IMR-90 (cell line): ENCODE results near the gene NKX6-1. TPM values are rescaled to one million over a fixed set of nuclear protein-coding genes. Genes with fewer than 3 reads are reported as not detected.

ENCODE experiments used
- ATAC-seq: fragments of 200-7000 bp; cut with Tn5 transposase; 2 replicates; pipeline ENCODE4 v1.9.1; 2020; ENCODE audit warnings: low read depth, mild to moderate bottlenecking, moderate library complexity
- BruUV-seq: library from RNA; stranded (reverse); fragments of 400-500 nt; replicated peaks from 2 replicates; lab custom pipeline; 2021; lab: Mats Ljungman, UMichigan
- CTCF ChIA-PET: fragments of 300-600 bp; formaldehyde crosslinking; extraction: SDS; loops from one replicate; lab custom pipeline; 2021; ENCODE audit warnings: antibody characterized with exemption; lab: Yijun Ruan, JAX
- POLR2A ChIA-PET: fragments of 300-600 bp; sonication (Branson Sonifier 250); formaldehyde crosslinking; loops from one replicate; lab custom pipeline; 2022; ENCODE audit warnings: antibody characterized with exemption; ENCODE audit not compliant: unreplicated experiment; lab: Charles Lee
- DNase-seq: peaks from one replicate; pipeline ENCODE4 v3.0.0; 2013
- H2AFZ ChIP-seq: replicated peaks from 2 replicates; pipeline ENCODE3; 2013; ENCODE audit warnings: low read length, mild to moderate bottlenecking; ENCODE audit not compliant: poor library complexity
- H2AK5ac ChIP-seq: 2 replicates; pipeline ENCODE4 v1.6.1; 2013; ENCODE audit warnings: low read depth, low read length, inconsistent platforms
- H2AK9ac ChIP-seq: replicated peaks from 2 replicates; pipeline ENCODE3; 2013; ENCODE audit warnings: mild to moderate bottlenecking, low read depth, low read length, moderate library complexity; ENCODE audit not compliant: poor library complexity
- H2BK120ac ChIP-seq: 2 replicates; pipeline ENCODE4 v1.6.1; 2013; ENCODE audit warnings: low read depth, low read length, inconsistent platforms
- H2BK15ac ChIP-seq: 3 replicates; pipeline ENCODE4 v1.6.1; 2013; ENCODE audit warnings: low read depth, low read length, inconsistent platforms
- H2BK20ac ChIP-seq: 2 replicates; pipeline ENCODE4 v1.6.1; 2013; ENCODE audit warnings: low read depth, mild to moderate bottlenecking, inconsistent platforms, low read length, moderate library complexity
- H2BK5ac ChIP-seq: 2 replicates; pipeline ENCODE4 v1.6.1; 2013; ENCODE audit warnings: mild to moderate bottlenecking, low read depth, low read length, inconsistent platforms; ENCODE audit not compliant: poor library complexity, severe bottlenecking
- H3K14ac ChIP-seq: replicated peaks from 2 replicates; pipeline ENCODE4 v1.6.1; 2013; ENCODE audit warnings: low read depth, low read length, inconsistent platforms
- H3K18ac ChIP-seq: 2 replicates; pipeline ENCODE4 v1.6.1; 2013; ENCODE audit warnings: low read depth, low read length, control low read depth
- H3K23ac ChIP-seq: 2 replicates; pipeline ENCODE4 v1.6.1; 2013; ENCODE audit warnings: low read depth, low read length, inconsistent platforms
- H3K27ac ChIP-seq: 2 replicates; pipeline ENCODE4 v1.5.1; 2013; ENCODE audit warnings: mild to moderate bottlenecking, control low read depth, low read length; ENCODE audit not compliant: insufficient read depth
- H3K27me3 ChIP-seq: 2 replicates; pipeline ENCODE4 v1.6.1; 2013; ENCODE audit warnings: low read length; ENCODE audit not compliant: control insufficient read depth, insufficient read depth
- H3K36me3 ChIP-seq: 2 replicates; pipeline ENCODE4 v1.6.1; 2013; ENCODE audit warnings: low read length, mixed read lengths; ENCODE audit not compliant: control insufficient read depth, insufficient read depth
- H3K4ac ChIP-seq: 2 replicates; pipeline ENCODE4 v1.6.1; 2013; ENCODE audit warnings: low read depth, low read length, inconsistent platforms
- H3K4me1 ChIP-seq: 2 replicates; pipeline ENCODE4 v1.6.1; 2013; ENCODE audit warnings: low read length, mixed read lengths; ENCODE audit not compliant: control insufficient read depth, insufficient read depth
- H3K4me2 ChIP-seq: 2 replicates; pipeline ENCODE4 v1.6.1; 2013; ENCODE audit warnings: low read depth, mild to moderate bottlenecking, control low read depth, low read length, moderate library complexity
- H3K4me3 ChIP-seq: 2 replicates; pipeline ENCODE4 v1.5.1; 2013; ENCODE audit warnings: low read depth, mild to moderate bottlenecking, control low read depth, low read length, moderate library complexity; ENCODE audit not compliant: insufficient read depth
- H3K56ac ChIP-seq: 2 replicates; pipeline ENCODE4 v1.6.1; 2013; ENCODE audit warnings: low read length, inconsistent platforms; ENCODE audit not compliant: insufficient read depth; ENCODE audit errors: extremely low read depth
- H3K79me1 ChIP-seq, 2 experiments: 2 replicates each; pipeline ENCODE4 v1.6.1; 2013; ENCODE audit warnings: low read length in 2 of 2, inconsistent platforms in 1 of 2, low read depth in 1 of 2
- H3K9ac ChIP-seq: 2 replicates; pipeline ENCODE4 v1.6.1; 2013; ENCODE audit warnings: low read depth, low read length, control low read depth
- H3K9me1 ChIP-seq: 2 replicates; pipeline ENCODE4 v1.6.1; 2013; ENCODE audit warnings: low read length, inconsistent platforms; ENCODE audit not compliant: insufficient read depth
- H3K9me3 ChIP-seq: 2 replicates; pipeline ENCODE4 v1.6.1; 2013; ENCODE audit warnings: low read length; ENCODE audit not compliant: control insufficient read depth, insufficient read depth
- H4K20me1 ChIP-seq: 2 replicates; pipeline ENCODE4 v1.6.1; 2013; ENCODE audit warnings: low read length, inconsistent platforms; ENCODE audit not compliant: insufficient read depth
- H4K5ac ChIP-seq: 2 replicates; pipeline ENCODE4 v1.6.1; 2013; ENCODE audit warnings: mild to moderate bottlenecking, low read depth, low read length, control low read depth
- H4K8ac ChIP-seq, 2 experiments: 2 replicates each; pipeline ENCODE4 v1.6.1; 2013; ENCODE audit warnings: low read depth in 2 of 2, low read length in 2 of 2, control low read depth in 1 of 2, inconsistent platforms in 1 of 2
- H4K91ac ChIP-seq: 2 replicates; pipeline ENCODE4 v1.6.1; 2013; ENCODE audit warnings: low read depth, low read length, inconsistent platforms; ENCODE audit not compliant: insufficient read depth
- BHLHE40 ChIP-seq: fragments of 150-350 bp; IDR thresholded peaks from 2 replicates; pipeline ENCODE4 v1.6.1; 2016; ENCODE audit warnings: mild to moderate bottlenecking, low read depth, low read length
- CHD1 ChIP-seq: IDR thresholded peaks from 2 replicates; pipeline ENCODE4 v1.6.1; 2012; ENCODE audit warnings: low read depth, low read length, improper control_type of control experiment
- CTCF ChIP-seq: conservative IDR thresholded peaks from 2 replicates; pipeline ENCODE4 v1.5.1; 2012; ENCODE audit warnings: mild to moderate bottlenecking, low read depth, low read length, improper control_type of control experiment
- ELK1 ChIP-seq: fragments of 150-350 bp; IDR thresholded peaks from 2 replicates; pipeline ENCODE4 v1.6.1; 2016; ENCODE audit warnings: low read depth, mild to moderate bottlenecking, low read length, moderate library complexity, borderline replicate concordance
- FOS ChIP-seq: fragments of 150-350 bp; IDR thresholded peaks from 2 replicates; pipeline ENCODE4 v1.6.1; 2016; ENCODE audit warnings: low read depth, low read length
- MAZ ChIP-seq: IDR thresholded peaks from 2 replicates; pipeline ENCODE4 v1.6.1; 2012; ENCODE audit warnings: low read depth, mild to moderate bottlenecking, low read length, improper control_type of control experiment, moderate library complexity, borderline replicate concordance
- NFE2L2 ChIP-seq: fragments of 150-350 bp; IDR thresholded peaks from 2 replicates; pipeline ENCODE4 v1.6.1; 2016; ENCODE audit warnings: low read depth, mild to moderate bottlenecking, low read length
- WGBS, 2 experiments: methylation state at CpG; one replicate each; pipeline versions ENCODE4 v1.1.5 to v1.1.7; 2013; ENCODE audit warnings: missing lambda C conversion rate in 2 of 2; ENCODE audit not compliant: insufficient read length in 1 of 2; ENCODE audit errors: extremely low coverage in 2 of 2; 5-methylcytosine and 5-hydroxymethylcytosine counted together
- dilution Hi-C: fragments of 300-500 bp; cut with HindIII; formaldehyde crosslinking; loops from one replicate; pipeline ENCODE4 v1.14.3; 2018; ENCODE audit warnings: low sequenced_read_pairs; ENCODE audit not compliant: unreplicated experiment
- in situ Hi-C: fragments of 300-500 bp; cut with MboI; formaldehyde crosslinking; loops from 3 replicates; pipeline ENCODE4 v1.14.3; 2019; ENCODE audit warnings: low sequenced_read_pairs, inconsistent platforms, mixed read lengths
- intact Hi-C: fragments of 100-400 bp; cut with micrococcal nuclease; formaldehyde crosslinking; loops from 2 replicates; pipeline ENCODE4 v1.10.0; 2022
- polyA plus RNA-seq, 3 experiments: library from polyadenylated mRNA; depleted of rRNA; stranded (reverse); fragments of >200 nt; gene quantifications; 2 replicates each; pipeline ENCODE4 v1.2.3, GENCODE V29; 2012; ENCODE audit warnings: low replicate concordance in 1 of 3
- total RNA-seq: library from RNA; depleted of rRNA; stranded (reverse); fragments of >200 nt; gene quantifications from 2 replicates; pipeline ENCODE4 v1.2.3, GENCODE V29; 2012
- TF ChIP-seq, protein P1 (sequence below): fragments of 150-350 bp; IDR thresholded peaks from 2 replicates; pipeline ENCODE4 v1.6.1; 2017; ENCODE audit warnings: mild to moderate bottlenecking, antibody characterized with exemption, low read length, low read depth

The NKX6-1 gene
- total and polyA plus RNA-seq, 2 of the 4 experiments (the other 2 are of a cell fraction) = under 0.01 to 0.24 TPM

DNA sequence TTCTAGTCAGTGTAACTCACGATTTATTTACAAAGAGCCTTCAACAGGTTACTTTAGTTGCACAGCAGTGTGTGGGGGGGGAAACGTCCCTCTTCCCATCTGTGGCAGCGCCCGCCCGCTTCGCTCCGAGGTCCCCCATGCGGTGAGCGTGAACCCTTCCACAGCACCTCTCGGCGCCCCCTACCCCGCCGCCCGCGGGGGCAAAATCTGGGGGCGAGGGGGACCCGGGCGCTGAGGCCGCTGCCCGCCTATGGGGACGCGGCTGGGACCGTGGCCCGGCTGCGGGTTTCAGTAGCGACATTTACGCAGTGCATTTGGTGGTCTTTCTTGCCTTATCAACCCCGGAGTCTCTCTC is 6.4 kb downstream of the NKX6-1 start:
- no peak overlapping the region for H2BK120ac ChIP-seq
- H3K27me3 ChIP-seq = peaks cover 57% of the 10 kb centered on the region
- H3K9ac ChIP-seq = no peak overlapping the region
- no peak for DNase-seq
- H4K8ac ChIP-seq = no peak overlapping the region
- H3K9me3 ChIP-seq = peaks cover 20% of the 10 kb centered on the region
- dilution Hi-C loops = no loop called here
- H4K20me1 ChIP-seq = no peaks in the 10 kb centered on the region
- no peaks in the 10 kb centered on the region for H3K36me3 ChIP-seq
- no peak overlapping the region for H4K91ac ChIP-seq
- no peak overlapping the region for H3K27ac ChIP-seq
- H2BK5ac ChIP-seq = no peak overlapping the region
- H3K4me3 ChIP-seq = no peak overlapping the region
- H3K9me1 ChIP-seq = no peaks in the 10 kb centered on the region
- H3K4ac ChIP-seq = no peak overlapping the region
- H2AK5ac ChIP-seq = no peak overlapping the region
- no peak overlapping the region for H4K5ac ChIP-seq
- intact Hi-C loops = no loop called here
- no peak overlapping the region for H3K56ac ChIP-seq
- H3K14ac ChIP-seq = no peak overlapping the region
- in situ Hi-C loops = no loop called here
- no peaks in the 10 kb centered on the region for H3K79me1 ChIP-seq
- H2AK9ac ChIP-seq = no peak overlapping the region
- no peak overlapping the region for H2AFZ ChIP-seq
- no TSS peak for BruUV-seq
- H3K4me1 ChIP-seq = no peaks in the 10 kb centered on the region; the same call in 1 of the 2 replicates
- POLR2A ChIA-PET = no interaction called here
- no peak for ATAC-seq
- 0% methylated on average over 6 of the region's 28 CpGs; no CpG with 5 or more reads in 1 of the 2 experiments for WGBS, 2 experiments
- CTCF ChIA-PET = no interaction called here
- no peak overlapping the region for H3K23ac ChIP-seq
- H2BK15ac ChIP-seq = no peak overlapping the region
- TF ChIP-seq BHLHE40 = no peak
- TF ChIP-seq MAZ = no peak
- TF ChIP-seq CHD1 = no peak
- TF ChIP-seq, protein P1, sequence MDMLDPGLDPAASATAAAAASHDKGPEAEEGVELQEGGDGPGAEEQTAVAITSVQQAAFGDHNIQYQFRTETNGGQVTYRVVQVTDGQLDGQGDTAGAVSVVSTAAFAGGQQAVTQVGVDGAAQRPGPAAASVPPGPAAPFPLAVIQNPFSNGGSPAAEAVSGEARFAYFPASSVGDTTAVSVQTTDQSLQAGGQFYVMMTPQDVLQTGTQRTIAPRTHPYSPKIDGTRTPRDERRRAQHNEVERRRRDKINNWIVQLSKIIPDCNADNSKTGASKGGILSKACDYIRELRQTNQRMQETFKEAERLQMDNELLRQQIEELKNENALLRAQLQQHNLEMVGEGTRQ = no peak
- TF ChIP-seq FOS = no peak
- no peak for TF ChIP-seq NFE2L2
- TF ChIP-seq ELK1 = no peak
- TF ChIP-seq CTCF = no peak
- H3K18ac ChIP-seq = no peak overlapping the region
- no peak overlapping the region for H3K4me2 ChIP-seq
- no peak overlapping the region for H2BK20ac ChIP-seq
